Measurements from ENCODE around the gene POLR3B. TPM values are rescaled to one million over a fixed set of nuclear protein-coding genes. Genes with fewer than 3 reads are reported as not detected.

The POLR3B gene
- total RNA-seq, 2 experiments from 2014 or later: 2.5 to 2.6 TPM

- Histone ChIP-seq H3K36me3 (ENCODE audit: insufficient read depth, low read length) (peaks cover 6% of the 10 kb centered on the region), H3K27ac (ENCODE audit: low read depth in 1 of 2, low read length in 2 of 2) (no peak overlapping the region), H3K27me3 (ENCODE audit: control insufficient read depth in 1 of 2, insufficient read depth in 2 of 2, low read length in 2 of 2) (no peaks in the 10 kb centered on the region), H3K4me3 (ENCODE audit: low read length) (no peak overlapping the region), H3K4me1 (ENCODE audit: insufficient read depth, low read length) (no peaks in the 10 kb centered on the region), H3K9me3 (ENCODE audit: control insufficient read depth in 1 of 2, insufficient read depth in 1 of 2, low read length in 2 of 2) (no peaks in the 10 kb centered on the region)
- Mint-ChIP-seq H3K4me1 (ENCODE audit: low read depth) (no peaks in the 10 kb centered on the region), H3K36me3 (ENCODE audit: low read depth) (peaks cover 86% of the 10 kb centered on the region), H3K9me3 (no peaks in the 10 kb centered on the region), H3K27me3 (no peaks in the 10 kb centered on the region), H3K4me3 (no peak overlapping the region), H3K27ac (no peak overlapping the region)
- TF ChIP-seq, protein P1, sequence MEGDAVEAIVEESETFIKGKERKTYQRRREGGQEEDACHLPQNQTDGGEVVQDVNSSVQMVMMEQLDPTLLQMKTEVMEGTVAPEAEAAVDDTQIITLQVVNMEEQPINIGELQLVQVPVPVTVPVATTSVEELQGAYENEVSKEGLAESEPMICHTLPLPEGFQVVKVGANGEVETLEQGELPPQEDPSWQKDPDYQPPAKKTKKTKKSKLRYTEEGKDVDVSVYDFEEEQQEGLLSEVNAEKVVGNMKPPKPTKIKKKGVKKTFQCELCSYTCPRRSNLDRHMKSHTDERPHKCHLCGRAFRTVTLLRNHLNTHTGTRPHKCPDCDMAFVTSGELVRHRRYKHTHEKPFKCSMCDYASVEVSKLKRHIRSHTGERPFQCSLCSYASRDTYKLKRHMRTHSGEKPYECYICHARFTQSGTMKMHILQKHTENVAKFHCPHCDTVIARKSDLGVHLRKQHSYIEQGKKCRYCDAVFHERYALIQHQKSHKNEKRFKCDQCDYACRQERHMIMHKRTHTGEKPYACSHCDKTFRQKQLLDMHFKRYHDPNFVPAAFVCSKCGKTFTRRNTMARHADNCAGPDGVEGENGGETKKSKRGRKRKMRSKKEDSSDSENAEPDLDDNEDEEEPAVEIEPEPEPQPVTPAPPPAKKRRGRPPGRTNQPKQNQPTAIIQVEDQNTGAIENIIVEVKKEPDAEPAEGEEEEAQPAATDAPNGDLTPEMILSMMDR (IDR thresholded peaks at IDR 0.05): no peak
- DNase-seq (no peak), ATAC-seq (ENCODE audit: poor library complexity) (no peak)
- intact Hi-C loops (cut with DNase I, micrococcal nuclease): no loop called here
- ChIA-PET CTCF (no interaction called here), POLR2A (no interaction called here)
Measured at GRCh38 chr12:106415134-106415533, 57.6 kb downstream of the POLR3B start.

GRCh38 chr12:106416273-106416672 is 58.7 kb downstream of the POLR3B start:
- POLR2A ChIA-PET: no interaction called here
- Histone ChIP-seq H3K4me3 (ENCODE audit: low read length) (no peak overlapping the region), H3K27me3 (ENCODE audit: control insufficient read depth in 1 of 2, insufficient read depth in 2 of 2, low read length in 2 of 2) (no peaks in the 10 kb centered on the region), H3K27ac (ENCODE audit: low read depth in 1 of 2, low read length in 2 of 2) (no peak overlapping the region), H3K4me1 (ENCODE audit: insufficient read depth, low read length) (no peaks in the 10 kb centered on the region), H3K9me3 (ENCODE audit: control insufficient read depth in 1 of 2, insufficient read depth in 1 of 2, low read length in 2 of 2) (no peaks in the 10 kb centered on the region), H3K36me3 (ENCODE audit: insufficient read depth, low read length) (peaks cover 6% of the 10 kb centered on the region)
- no peaks in the 10 kb centered on the region for H3K4me1 Mint-ChIP-seq (ENCODE audit: low read depth)
- no peak overlapping the region for H3K4me3 Mint-ChIP-seq
- no peaks in the 10 kb centered on the region for H3K27me3 Mint-ChIP-seq
- H3K9me3 Mint-ChIP-seq: no peaks in the 10 kb centered on the region
- no peak for DNase-seq
- H3K27ac Mint-ChIP-seq: no peak overlapping the region
- intact Hi-C loops (cut with DNase I, micrococcal nuclease): no loop called here
- no peak for ATAC-seq (ENCODE audit: poor library complexity)
- peaks cover 78% of the 10 kb centered on the region for H3K36me3 Mint-ChIP-seq (ENCODE audit: low read depth)
- CTCF ChIA-PET: no interaction called here
- TF ChIP-seq, protein P1 (IDR thresholded peaks at IDR 0.05): no peak

DNA sequence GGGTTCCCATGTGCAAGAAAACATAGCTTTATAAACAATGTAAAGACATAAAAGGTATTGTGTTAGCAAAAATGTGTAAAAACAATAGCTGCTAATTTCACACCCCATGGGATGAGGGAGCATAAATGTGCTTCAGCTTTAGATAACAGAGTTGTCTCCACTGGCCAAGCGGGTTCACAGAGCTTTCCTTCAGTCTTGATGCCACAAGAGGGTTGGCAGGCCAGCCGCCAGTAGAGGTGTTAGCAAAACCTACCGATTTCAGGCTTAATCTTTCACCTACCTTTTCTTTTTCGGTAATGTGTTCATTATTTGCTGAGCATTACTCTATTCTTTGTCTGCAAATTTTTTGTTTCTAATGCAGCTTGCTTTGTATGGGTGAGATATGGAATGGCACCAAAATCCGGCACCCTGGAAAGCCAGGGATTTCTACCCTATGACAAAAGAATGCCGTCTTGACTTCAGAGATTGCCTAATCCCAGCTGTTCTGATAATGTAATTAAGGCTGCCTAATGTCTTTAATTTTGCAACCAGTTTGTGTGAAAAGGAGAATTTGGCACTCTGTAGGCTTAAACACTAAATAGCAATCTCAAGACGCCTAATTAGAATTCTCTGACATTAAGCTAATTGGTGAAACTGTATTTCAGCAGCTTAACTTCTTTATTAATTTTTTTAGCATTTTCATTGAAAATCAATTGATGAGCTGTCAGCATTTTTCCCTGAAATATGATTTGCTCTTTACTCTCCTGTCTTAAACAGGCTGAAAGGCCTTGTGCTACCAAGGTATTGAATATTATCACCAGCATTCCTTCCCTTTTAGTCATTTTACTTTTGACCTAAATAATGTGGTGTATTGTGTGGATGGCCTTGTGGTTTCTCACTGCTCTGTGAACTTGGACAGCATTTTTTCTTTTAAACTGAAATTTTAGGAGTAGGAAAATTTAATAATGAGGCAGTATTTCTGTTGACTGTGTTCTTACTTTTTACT is 60.7 kb downstream of the POLR3B start:
- CTCF ChIA-PET: no interaction called here
- peaks cover 6% of the 10 kb centered on the region for H3K36me3 ChIP-seq (ENCODE audit: insufficient read depth, low read length)
- H3K36me3 Mint-ChIP-seq (ENCODE audit: low read depth): peaks cover 72% of the 10 kb centered on the region

More for the DNA sequence above, 60.7 kb downstream of the POLR3B start:
- Histone ChIP-seq H3K4me3 (ENCODE audit: low read length) (no peak overlapping the region), H3K9me3 (ENCODE audit: control insufficient read depth in 1 of 2, insufficient read depth in 1 of 2, low read length in 2 of 2) (no peaks in the 10 kb centered on the region), H3K27ac (ENCODE audit: low read depth in 1 of 2, low read length in 2 of 2) (no peak overlapping the region), H3K4me1 (ENCODE audit: insufficient read depth, low read length) (no peaks in the 10 kb centered on the region), H3K27me3 (ENCODE audit: control insufficient read depth in 1 of 2, insufficient read depth in 2 of 2, low read length in 2 of 2) (no peaks in the 10 kb centered on the region)
- POLR2A ChIA-PET: interaction anchor here (0.6 kb wide), 1 partner anchor 11 kb away, joined by 3 read pairs; no protein-coding TSS in a partner anchor
- Mint-ChIP-seq H3K27me3 (no peaks in the 10 kb centered on the region), H3K27ac (no peak overlapping the region), H3K4me3 (no peak overlapping the region), H3K4me1 (ENCODE audit: low read depth) (no peaks in the 10 kb centered on the region), H3K9me3 (no peaks in the 10 kb centered on the region)
- ATAC-seq (ENCODE audit: poor library complexity) (no peak), DNase-seq (no peak)
- TF ChIP-seq, protein P1 (IDR thresholded peaks at IDR 0.05): no peak
- intact Hi-C loops (cut with DNase I, micrococcal nuclease): no loop called here
